Measurements from ENCODE around the gene AAK1.
"Not testable (repeated sequence)": the region's sequence is repeated elsewhere in the genome, so short reads cannot be mapped to it uniquely, and the experiment has no call there.

AAK1 gene

DNA sequence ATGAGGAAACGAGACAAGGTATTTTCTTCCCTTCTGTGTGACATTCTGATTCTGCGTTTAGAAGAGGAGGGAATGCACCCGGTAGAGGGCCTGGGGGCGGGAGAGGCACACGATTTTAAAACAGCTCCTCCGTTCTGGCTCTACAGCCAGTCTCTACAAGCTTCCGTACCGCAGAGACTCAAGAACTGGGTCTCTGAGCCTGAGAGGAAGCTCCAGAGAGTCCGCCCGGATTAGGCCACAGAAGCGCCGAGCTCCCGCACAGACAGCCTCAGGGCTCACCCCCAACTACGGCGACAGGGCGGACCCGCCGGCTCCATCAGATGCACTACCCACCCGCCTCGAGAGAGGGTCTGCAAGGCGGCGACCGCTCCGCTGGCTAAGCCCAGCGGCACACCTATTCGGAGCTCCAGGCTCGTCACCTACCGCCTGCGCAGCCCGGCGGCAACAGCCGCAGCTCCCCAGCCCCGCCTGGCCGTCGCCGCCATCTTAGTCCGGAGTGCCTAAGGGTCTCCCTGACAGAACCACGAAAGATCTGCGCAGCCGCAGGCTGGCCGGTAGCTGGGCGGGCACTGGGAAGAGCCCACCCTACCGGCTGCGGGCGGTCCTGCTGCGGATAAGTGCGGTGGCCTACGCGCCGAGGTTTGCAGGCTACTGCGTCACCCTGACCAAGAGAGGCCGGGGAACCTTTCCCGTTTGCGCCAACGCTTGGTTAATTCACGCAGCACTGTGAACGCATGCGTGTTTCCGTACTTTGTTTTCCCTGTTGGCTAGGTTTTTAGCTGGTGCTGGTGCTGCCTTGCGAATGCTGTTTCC is 206.4 kb downstream of the AAK1 start, which contains the start of gene NFU1:
Gene NFU1 (minus strand): TSS at position 498 of the 813 bp plus-strand sequence. CDS start 13 bp downstream, at position 485.
- peak; percentile 83 for DNase-seq

- DNase-seq, result no peak
These were observed 207.0 kb downstream of the AAK1 start for GRCh38 chr2:69436596-69436937.

DNA sequence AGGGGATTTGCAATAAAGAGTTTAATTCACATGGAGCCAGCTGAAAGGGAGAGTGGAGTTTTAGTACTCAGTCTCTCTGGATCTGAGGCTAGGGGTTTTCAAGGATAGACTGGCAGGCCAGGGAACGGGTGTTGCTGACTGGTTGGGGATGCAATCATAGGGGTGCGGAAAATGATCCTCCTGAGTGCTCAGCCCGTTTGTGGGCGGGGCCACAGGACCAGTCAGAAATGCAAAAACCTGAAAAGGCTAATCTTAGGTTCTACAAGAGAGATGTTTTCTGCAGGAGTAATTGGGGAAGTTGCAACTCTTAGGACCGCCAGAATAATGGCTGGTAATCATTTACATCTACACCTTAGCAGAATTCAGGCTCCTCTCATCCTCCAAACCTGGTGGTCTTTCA is 208.8 kb downstream of the AAK1 start:
- DNase-seq, result no peak

DNA sequence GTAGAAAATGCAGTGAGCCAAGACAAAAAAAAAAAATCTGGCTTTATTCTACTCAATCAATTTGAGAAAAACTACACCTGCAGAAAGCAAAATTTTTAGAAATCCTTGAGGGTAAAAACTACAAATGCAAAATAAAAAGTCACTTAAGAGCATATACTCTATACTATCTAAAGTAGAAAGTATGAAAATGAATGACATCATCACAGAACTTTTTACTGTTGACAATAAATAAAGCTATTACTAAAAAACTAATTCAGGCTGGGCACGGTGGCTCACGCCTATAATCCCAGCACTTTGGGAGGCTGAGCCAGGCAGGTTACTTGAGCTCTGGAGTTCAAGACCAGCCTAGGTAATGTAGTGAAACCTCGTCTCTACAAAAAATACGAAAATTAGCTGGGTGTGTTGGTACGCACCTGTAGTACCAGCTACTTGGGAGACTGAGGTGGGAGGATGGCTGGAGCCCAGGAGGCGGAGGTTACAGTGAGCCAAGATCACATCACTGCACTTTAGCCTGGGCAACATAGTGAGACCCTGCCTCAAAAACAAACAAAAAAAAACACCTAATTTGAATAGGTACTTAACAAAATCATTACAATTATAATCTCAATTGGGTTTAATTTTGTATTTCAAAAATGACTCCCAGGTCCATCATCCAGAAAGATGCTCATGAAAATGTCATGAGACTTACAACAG is 213.9 kb downstream of the AAK1 start:
- DNase-seq, result no peak

DNA sequence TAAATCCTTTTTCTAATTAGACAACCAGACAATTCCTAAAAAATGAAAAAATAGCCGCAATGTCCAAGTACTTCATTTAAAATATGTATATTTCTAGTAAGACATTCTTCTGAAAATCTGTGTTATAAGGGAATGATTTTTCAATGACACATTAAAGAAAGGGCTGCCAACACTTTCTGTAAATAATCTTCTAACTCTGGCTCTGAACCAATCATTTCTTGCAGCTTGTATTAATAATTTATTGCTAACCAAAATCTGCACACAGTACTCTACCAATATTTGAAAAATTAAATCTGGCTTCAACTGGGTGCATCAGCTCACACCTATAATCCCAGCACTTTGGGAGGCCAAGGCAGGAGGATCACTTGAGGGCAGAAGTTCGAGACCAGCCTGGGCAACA is 214.6 kb downstream of the AAK1 start:
- no peak for DNase-seq

DNA sequence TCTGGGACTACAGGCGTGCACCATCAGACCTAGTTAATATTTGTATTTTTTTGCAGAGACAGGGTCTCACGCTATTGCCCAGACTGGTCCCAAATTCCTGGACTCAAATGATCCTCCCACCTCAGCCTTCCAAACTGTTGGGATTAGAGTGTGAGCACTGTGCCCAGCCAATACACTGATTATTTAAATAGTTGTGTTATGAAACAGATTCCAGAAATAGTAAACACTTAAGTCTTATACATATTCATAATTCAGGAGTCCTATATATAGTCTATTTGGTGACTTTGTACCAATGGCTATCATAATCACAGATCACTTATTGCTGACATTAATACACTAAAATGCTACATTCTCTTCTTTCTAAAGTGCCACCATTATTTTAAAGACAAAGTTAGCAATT is 219.1 kb downstream of the AAK1 start:
- no peak for DNase-seq

- no peak for DNase-seq
These were observed 221.3 kb downstream of the AAK1 start for GRCh38 chr2:69422198-69422597.

- DNase-seq, result not testable (repeated sequence)
These were observed 224.4 kb downstream of the AAK1 start for GRCh38 chr2:69419111-69419510.

DNA sequence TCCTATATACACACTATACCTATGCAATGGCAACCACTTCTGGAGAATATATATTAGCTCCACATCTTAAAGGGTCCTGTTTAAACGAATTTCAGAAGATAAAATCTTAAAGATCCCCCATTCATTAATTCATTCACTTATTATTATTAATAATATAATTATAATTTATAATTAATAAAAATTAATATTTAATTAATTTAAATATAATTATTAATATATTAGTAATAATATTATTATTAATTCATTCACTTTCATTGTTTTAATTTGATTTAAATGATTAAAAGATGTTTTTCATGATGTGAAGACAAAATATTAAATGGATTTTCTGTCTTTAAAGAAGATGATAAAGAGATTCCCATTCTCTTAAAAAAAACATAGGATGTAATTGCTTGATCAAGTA is 227.4 kb downstream of the AAK1 start:
- DNase-seq, result no peak
